Ovary (tissue), 3 donors: Measurements from ENCODE around the gene WTAP.

Experiments used
- CTCF ChIP-seq, 3 donors: fragments of 450-650 bp in 2 of 3; fragments of 200-600 bp in 1 of 3; IDR thresholded peaks; one replicate each; pipeline versions ENCODE4 v1.5.1 to v1.8.0; 2016 to 2022; ENCODE audit warnings: antibody characterized with exemption in 3 of 3, mild to moderate bottlenecking in 1 of 3
- POLR2A ChIP-seq: fragments of 450-650 bp; IDR thresholded peaks from one replicate; pipeline ENCODE4 v1.6.1; 2017; ENCODE audit warnings: antibody characterized with exemption, mild to moderate bottlenecking, moderate library complexity
- donor health status: DM: no; HTN: no; CAD: no.

GRCh38 chr6:159746759-159747158, 19.5 kb downstream of the WTAP start:
- TF ChIP-seq CTCF (IDR thresholded peaks at IDR 0.05) (no peak), POLR2A (no peak)
